Measurements from ENCODE around the gene SEMA5A. TPM values are rescaled to one million over a fixed set of nuclear protein-coding genes. Genes with fewer than 3 reads are reported as not detected.

Gene SEMA5A
- total RNA-seq, 1 experiment from 2014 or later: 9.3 TPM

DNA sequence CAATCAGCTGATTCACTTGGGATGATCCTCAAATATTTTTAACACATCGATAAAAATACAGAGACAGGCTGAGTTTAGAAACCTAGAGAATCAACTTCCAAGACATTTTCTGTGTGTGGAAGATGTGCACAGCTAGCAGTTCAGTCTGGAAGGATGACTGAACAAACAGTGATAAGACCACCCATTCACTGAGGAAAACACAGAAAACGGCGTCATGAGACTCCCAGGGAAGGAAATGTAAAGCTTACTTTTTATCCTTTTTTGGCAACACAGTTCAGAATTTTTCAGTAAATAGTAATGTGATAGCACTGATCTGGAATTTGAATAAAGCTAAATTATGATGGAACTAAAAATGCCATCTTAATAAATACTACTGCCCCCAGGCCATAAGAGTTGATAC, 277.6 kb downstream of the SEMA5A start (continued):
- TF ChIP-seq TEAD1 (CRISPR knock-in tag; IDR thresholded peaks at IDR 0.05) (no peak), IRF2 (CRISPR knock-in tag; IDR thresholded peaks at IDR 0.05; ENCODE audit: borderline replicate concordance, low read depth) (no peak), ZNF423 (CRISPR knock-in tag; IDR thresholded peaks at IDR 0.05) (no peak)
- TF ChIP-seq, protein P1, sequence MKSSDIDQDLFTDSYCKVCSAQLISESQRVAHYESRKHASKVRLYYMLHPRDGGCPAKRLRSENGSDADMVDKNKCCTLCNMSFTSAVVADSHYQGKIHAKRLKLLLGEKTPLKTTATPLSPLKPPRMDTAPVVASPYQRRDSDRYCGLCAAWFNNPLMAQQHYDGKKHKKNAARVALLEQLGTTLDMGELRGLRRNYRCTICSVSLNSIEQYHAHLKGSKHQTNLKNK (CRISPR knock-in tag; IDR thresholded peaks at IDR 0.05): no peak

DNA sequence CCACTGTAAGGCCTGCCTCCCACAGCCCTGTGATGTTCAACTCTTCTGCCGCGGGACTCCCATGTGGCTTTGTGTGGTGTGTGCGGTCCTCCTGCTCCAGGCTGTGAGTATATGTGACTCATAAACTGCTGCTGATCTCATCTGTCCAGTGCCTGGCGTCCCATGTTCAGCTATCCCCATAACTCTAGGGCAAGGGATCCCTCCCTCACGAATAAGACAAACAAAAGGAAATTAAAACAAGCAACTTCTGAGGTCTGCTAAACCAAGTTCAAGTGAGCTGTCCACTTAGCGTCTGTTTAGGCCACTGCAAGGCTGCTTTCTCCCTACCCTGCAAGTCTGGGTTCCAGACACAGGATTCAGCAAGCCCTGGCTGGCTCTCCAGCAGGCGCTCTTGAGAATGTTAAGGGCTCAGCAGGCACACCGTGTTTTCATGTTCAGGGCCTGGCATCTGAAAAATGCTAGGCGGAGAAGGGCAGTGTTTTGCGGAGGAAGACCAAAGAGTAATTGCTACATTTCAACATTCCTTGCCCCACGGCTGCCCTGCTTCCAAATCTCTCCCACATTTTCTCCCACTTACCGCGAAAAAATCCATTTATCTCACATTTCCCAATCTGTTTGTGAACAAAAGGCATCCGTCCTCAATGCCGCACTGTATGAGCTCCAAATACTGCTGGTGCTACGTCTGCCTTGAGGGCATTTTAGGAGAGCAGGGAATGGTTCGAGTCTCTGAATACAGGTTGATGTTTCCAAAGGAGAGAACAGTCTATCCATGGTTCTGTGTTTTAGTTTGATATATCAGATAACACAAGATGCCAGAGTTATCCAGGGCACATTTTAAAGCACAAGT, 280.2 kb downstream of the SEMA5A start:
- no peaks in the 10 kb centered on the region for H3K27me3 Mint-ChIP-seq (ENCODE audit: low read depth)
- TF ChIP-seq ZNF671 (CRISPR knock-in tag; IDR thresholded peaks at IDR 0.05) (no peak), SMAD4 (CRISPR knock-in tag; IDR thresholded peaks at IDR 0.05) (no peak)
- POLR2A ChIA-PET: no interaction called here
- H3K4me3 Mint-ChIP-seq: no peak overlapping the region
- DNase-seq (ENCODE audit: low spot score) (peak; percentile 64), ATAC-seq (peak; percentile 97)
- H3K36me3 Mint-ChIP-seq: peaks cover 4% of the 10 kb centered on the region
- CTCF ChIA-PET: no interaction called here
- peaks cover 20% of the 10 kb centered on the region for H3K4me1 Mint-ChIP-seq
- H3K9me3 Mint-ChIP-seq: 0 out of 2 replicates have a peak, but pooled peaks cover 3% of the 10 kb centered on the region
- H3K27ac Mint-ChIP-seq: peak overlapping the region; percentile 89

DNA sequence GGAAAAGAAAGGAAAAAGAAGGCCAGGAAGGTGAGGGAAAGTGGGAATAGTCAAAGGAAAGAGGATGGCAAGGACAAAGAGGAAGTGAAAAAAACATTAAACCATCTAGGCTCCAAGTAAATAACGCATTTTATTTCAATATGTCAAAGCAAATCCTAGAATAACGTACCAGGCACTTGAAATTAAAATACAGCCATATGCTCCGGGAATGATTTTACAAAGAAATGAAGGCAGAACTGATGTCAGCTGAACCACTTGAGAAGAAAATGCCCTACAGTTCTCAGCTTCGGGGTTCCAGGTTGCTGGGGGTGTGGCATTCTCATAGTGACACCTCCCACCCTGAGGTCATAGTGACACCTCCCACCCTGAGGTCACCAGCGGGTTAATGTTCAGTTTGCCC, 281.6 kb downstream of the SEMA5A start:
- no peak overlapping the region for H3K4me3 Mint-ChIP-seq
- ATAC-seq (no peak), DNase-seq (ENCODE audit: low spot score) (no peak)
- 0 out of 2 replicates have a peak, but pooled peaks cover 3% of the 10 kb centered on the region for H3K9me3 Mint-ChIP-seq
- no peak overlapping the region for H3K27ac Mint-ChIP-seq
- ChIA-PET CTCF (no interaction called here), POLR2A (no interaction called here)
- H3K36me3 Mint-ChIP-seq: peaks cover 2% of the 10 kb centered on the region
- peaks cover 20% of the 10 kb centered on the region for H3K4me1 Mint-ChIP-seq
- no peaks in the 10 kb centered on the region for H3K27me3 Mint-ChIP-seq (ENCODE audit: low read depth)
- TF ChIP-seq, protein P2, sequence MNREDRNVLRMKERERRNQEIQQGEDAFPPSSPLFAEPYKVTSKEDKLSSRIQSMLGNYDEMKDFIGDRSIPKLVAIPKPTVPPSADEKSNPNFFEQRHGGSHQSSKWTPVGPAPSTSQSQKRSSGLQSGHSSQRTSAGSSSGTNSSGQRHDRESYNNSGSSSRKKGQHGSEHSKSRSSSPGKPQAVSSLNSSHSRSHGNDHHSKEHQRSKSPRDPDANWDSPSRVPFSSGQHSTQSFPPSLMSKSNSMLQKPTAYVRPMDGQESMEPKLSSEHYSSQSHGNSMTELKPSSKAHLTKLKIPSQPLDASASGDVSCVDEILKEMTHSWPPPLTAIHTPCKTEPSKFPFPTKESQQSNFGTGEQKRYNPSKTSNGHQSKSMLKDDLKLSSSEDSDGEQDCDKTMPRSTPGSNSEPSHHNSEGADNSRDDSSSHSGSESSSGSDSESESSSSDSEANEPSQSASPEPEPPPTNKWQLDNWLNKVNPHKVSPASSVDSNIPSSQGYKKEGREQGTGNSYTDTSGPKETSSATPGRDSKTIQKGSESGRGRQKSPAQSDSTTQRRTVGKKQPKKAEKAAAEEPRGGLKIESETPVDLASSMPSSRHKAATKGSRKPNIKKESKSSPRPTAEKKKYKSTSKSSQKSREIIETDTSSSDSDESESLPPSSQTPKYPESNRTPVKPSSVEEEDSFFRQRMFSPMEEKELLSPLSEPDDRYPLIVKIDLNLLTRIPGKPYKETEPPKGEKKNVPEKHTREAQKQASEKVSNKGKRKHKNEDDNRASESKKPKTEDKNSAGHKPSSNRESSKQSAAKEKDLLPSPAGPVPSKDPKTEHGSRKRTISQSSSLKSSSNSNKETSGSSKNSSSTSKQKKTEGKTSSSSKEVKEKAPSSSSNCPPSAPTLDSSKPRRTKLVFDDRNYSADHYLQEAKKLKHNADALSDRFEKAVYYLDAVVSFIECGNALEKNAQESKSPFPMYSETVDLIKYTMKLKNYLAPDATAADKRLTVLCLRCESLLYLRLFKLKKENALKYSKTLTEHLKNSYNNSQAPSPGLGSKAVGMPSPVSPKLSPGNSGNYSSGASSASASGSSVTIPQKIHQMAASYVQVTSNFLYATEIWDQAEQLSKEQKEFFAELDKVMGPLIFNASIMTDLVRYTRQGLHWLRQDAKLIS (CRISPR knock-in tag; IDR thresholded peaks at IDR 0.05; ENCODE audit: borderline replicate concordance): no peak
- TF ChIP-seq ZBTB21 (CRISPR knock-in tag; IDR thresholded peaks at IDR 0.05; ENCODE audit: borderline replicate concordance): no peak
- TF ChIP-seq, protein P3, sequence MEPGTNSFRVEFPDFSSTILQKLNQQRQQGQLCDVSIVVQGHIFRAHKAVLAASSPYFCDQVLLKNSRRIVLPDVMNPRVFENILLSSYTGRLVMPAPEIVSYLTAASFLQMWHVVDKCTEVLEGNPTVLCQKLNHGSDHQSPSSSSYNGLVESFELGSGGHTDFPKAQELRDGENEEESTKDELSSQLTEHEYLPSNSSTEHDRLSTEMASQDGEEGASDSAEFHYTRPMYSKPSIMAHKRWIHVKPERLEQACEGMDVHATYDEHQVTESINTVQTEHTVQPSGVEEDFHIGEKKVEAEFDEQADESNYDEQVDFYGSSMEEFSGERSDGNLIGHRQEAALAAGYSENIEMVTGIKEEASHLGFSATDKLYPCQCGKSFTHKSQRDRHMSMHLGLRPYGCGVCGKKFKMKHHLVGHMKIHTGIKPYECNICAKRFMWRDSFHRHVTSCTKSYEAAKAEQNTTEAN (CRISPR knock-in tag; IDR thresholded peaks at IDR 0.05): no peak
- TF ChIP-seq, protein P4, sequence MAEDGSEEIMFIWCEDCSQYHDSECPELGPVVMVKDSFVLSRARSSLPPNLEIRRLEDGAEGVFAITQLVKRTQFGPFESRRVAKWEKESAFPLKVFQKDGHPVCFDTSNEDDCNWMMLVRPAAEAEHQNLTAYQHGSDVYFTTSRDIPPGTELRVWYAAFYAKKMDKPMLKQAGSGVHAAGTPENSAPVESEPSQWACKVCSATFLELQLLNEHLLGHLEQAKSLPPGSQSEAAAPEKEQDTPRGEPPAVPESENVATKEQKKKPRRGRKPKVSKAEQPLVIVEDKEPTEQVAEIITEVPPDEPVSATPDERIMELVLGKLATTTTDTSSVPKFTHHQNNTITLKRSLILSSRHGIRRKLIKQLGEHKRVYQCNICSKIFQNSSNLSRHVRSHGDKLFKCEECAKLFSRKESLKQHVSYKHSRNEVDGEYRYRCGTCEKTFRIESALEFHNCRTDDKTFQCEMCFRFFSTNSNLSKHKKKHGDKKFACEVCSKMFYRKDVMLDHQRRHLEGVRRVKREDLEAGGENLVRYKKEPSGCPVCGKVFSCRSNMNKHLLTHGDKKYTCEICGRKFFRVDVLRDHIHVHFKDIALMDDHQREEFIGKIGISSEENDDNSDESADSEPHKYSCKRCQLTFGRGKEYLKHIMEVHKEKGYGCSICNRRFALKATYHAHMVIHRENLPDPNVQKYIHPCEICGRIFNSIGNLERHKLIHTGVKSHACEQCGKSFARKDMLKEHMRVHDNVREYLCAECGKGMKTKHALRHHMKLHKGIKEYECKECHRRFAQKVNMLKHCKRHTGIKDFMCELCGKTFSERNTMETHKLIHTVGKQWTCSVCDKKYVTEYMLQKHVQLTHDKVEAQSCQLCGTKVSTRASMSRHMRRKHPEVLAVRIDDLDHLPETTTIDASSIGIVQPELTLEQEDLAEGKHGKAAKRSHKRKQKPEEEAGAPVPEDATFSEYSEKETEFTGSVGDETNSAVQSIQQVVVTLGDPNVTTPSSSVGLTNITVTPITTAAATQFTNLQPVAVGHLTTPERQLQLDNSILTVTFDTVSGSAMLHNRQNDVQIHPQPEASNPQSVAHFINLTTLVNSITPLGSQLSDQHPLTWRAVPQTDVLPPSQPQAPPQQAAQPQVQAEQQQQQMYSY (CRISPR knock-in tag; IDR thresholded peaks at IDR 0.05): no peak
- TF ChIP-seq, protein P5, sequence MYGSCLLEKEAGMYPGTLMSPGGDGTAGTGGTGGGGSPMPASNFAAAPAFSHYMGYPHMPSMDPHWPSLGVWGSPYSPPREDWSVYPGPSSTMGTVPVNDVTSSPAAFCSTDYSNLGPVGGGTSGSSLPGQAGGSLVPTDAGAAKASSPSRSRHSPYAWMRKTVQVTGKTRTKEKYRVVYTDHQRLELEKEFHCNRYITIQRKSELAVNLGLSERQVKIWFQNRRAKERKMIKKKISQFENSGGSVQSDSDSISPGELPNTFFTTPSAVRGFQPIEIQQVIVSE (CRISPR knock-in tag; IDR thresholded peaks at IDR 0.05; ENCODE audit: borderline replicate concordance): no peak
- no peak for TF ChIP-seq PRRX2 (CRISPR knock-in tag; IDR thresholded peaks at IDR 0.05)
- TF ChIP-seq TEAD1 (CRISPR knock-in tag; IDR thresholded peaks at IDR 0.05): no peak
- TF ChIP-seq ETV6 (CRISPR knock-in tag; IDR thresholded peaks at IDR 0.05): no peak
- TF ChIP-seq FOXJ3 (CRISPR knock-in tag; IDR thresholded peaks at IDR 0.05; ENCODE audit: borderline replicate concordance): no peak
- TF ChIP-seq, protein P6, sequence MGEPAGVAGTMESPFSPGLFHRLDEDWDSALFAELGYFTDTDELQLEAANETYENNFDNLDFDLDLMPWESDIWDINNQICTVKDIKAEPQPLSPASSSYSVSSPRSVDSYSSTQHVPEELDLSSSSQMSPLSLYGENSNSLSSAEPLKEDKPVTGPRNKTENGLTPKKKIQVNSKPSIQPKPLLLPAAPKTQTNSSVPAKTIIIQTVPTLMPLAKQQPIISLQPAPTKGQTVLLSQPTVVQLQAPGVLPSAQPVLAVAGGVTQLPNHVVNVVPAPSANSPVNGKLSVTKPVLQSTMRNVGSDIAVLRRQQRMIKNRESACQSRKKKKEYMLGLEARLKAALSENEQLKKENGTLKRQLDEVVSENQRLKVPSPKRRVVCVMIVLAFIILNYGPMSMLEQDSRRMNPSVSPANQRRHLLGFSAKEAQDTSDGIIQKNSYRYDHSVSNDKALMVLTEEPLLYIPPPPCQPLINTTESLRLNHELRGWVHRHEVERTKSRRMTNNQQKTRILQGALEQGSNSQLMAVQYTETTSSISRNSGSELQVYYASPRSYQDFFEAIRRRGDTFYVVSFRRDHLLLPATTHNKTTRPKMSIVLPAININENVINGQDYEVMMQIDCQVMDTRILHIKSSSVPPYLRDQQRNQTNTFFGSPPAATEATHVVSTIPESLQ (CRISPR knock-in tag; IDR thresholded peaks at IDR 0.05): no peak
- TF ChIP-seq, protein P7, sequence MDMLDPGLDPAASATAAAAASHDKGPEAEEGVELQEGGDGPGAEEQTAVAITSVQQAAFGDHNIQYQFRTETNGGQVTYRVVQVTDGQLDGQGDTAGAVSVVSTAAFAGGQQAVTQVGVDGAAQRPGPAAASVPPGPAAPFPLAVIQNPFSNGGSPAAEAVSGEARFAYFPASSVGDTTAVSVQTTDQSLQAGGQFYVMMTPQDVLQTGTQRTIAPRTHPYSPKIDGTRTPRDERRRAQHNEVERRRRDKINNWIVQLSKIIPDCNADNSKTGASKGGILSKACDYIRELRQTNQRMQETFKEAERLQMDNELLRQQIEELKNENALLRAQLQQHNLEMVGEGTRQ (CRISPR knock-in tag; IDR thresholded peaks at IDR 0.05): no peak

Measured in WTC11 (cell line).